PC-3 (cell line): ENCODE data around the gene KRTAP9-2.

Experiments
- EZH2 ChIP-seq: fragments of 300-600 bp; sonication (generic); IDR thresholded peaks from one replicate; pipeline ENCODE4 v1.6.1; 2017; ENCODE audit warnings: antibody characterized with exemption, mild to moderate bottlenecking, low read length; ENCODE audit not compliant: unreplicated experiment
- EZH2phosphoT487 ChIP-seq: fragments of 300-600 bp; sonication (generic); IDR thresholded peaks from 2 replicates; pipeline ENCODE4 v1.6.1; 2018; ENCODE audit warnings: mild to moderate bottlenecking, antibody characterized with exemption, low read length, borderline replicate concordance
- TF ChIP-seq, protein P1 (sequence below): fragments of 300-600 bp; sonication (generic); conservative IDR thresholded peaks from 2 replicates; pipeline ENCODE4 v1.5.1; 2017; ENCODE audit warnings: antibody characterized with exemption, low read depth, mild to moderate bottlenecking, low read length

DNA sequence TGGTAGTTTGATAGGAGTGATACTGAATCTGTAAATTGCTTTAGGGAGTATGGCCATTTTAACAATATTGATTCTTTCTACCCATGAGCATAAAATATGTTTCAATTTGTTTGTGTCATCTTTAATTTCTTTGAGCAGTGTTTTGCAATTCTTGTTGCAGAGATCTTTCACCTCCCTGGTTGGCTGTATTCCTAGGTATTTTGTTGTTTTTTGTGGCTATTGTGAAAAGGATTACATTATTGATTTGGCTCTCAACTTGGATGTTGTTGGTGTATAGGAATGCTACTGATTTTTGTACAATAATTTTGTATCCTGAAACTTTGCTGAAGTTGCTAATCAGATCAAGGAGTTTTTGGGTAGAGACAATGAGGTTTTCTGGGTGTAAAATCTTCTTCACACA lies 32.0 kb downstream of the KRTAP9-2 start:
- TF ChIP-seq, protein P1, sequence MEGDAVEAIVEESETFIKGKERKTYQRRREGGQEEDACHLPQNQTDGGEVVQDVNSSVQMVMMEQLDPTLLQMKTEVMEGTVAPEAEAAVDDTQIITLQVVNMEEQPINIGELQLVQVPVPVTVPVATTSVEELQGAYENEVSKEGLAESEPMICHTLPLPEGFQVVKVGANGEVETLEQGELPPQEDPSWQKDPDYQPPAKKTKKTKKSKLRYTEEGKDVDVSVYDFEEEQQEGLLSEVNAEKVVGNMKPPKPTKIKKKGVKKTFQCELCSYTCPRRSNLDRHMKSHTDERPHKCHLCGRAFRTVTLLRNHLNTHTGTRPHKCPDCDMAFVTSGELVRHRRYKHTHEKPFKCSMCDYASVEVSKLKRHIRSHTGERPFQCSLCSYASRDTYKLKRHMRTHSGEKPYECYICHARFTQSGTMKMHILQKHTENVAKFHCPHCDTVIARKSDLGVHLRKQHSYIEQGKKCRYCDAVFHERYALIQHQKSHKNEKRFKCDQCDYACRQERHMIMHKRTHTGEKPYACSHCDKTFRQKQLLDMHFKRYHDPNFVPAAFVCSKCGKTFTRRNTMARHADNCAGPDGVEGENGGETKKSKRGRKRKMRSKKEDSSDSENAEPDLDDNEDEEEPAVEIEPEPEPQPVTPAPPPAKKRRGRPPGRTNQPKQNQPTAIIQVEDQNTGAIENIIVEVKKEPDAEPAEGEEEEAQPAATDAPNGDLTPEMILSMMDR, result no peak
- no peak for TF ChIP-seq EZH2
- TF ChIP-seq EZH2phosphoT487, result no peak
